Upper lobe of left lung (tissue), 6 donors: Measurements from ENCODE around the gene CYP2W1. TPM values are rescaled to one million over a fixed set of nuclear protein-coding genes. Genes with fewer than 3 reads are reported as not detected.
"Not testable (repeated sequence)": the region's sequence is repeated elsewhere in the genome, so short reads cannot be mapped to it uniquely, and the experiment has no call there.

ENCODE experiments used
- ATAC-seq, 2 donors: fragments of 200-7000 bp; cut with Tn5 transposase; one replicate each; pipeline ENCODE4 v1.9.1; 2022; ENCODE audit warnings: mild to moderate bottlenecking in 2 of 2, moderate library complexity in 2 of 2; ENCODE audit not compliant: low FRiP score in 2 of 2
- DNase-seq, 2 donors: peaks; one replicate each; pipeline ENCODE4 v3.0.0-alpha.2; 2019 to 2020
- H3K27ac ChIP-seq, 4 donors: fragments of 200-600 bp; sonication (generic); one replicate each; pipeline ENCODE4 v1.5.1; 2016 to 2019
- H3K27me3 ChIP-seq, 4 donors: fragments of 200-600 bp; sonication (generic); one replicate each; pipeline ENCODE4 v1.5.1; 2017 to 2019
- H3K36me3 ChIP-seq, 4 donors: fragments of 200-600 bp; sonication (generic); one replicate each; pipeline ENCODE4 v1.5.1; 2016 to 2019
- H3K4me1 ChIP-seq, 4 donors: fragments of 200-600 bp; sonication (generic); one replicate each; pipeline ENCODE4 v1.5.1; 2018 to 2019
- H3K4me3 ChIP-seq, 4 donors: fragments of 200-600 bp; sonication (generic); one replicate each; pipeline ENCODE4 v1.5.1; 2017 to 2019; ENCODE audit warnings: mild to moderate bottlenecking in 2 of 4, moderate library complexity in 1 of 4
- H3K9me3 ChIP-seq, 4 donors: fragments of 200-600 bp; sonication (generic); one replicate each; pipeline ENCODE4 v1.5.1; 2018 to 2019
- EP300 ChIP-seq, 4 donors: sonication (generic); formaldehyde crosslinking; IDR thresholded peaks; one replicate each; pipeline ENCODE4 v1.5.1; 2017; ENCODE audit warnings: antibody characterized with exemption in 4 of 4, control low read depth in 2 of 4
- POLR2A ChIP-seq, 4 donors: fragments of 450-650 bp; IDR thresholded peaks; one replicate each; pipeline ENCODE4 v1.5.1; 2016 to 2017; ENCODE audit warnings: antibody characterized with exemption in 4 of 4, mild to moderate bottlenecking in 2 of 4
- POLR2AphosphoS5 ChIP-seq, 2 donors: sonication (generic); formaldehyde crosslinking; IDR thresholded peaks; one replicate each; pipeline ENCODE4 v1.5.1; 2017; ENCODE audit warnings: antibody characterized with exemption in 2 of 2
- WGBS, 2 donors: methylation state at CpG; one replicate each; pipeline ENCODE4 v1.1.5; 2017 to 2018; 5-methylcytosine and 5-hydroxymethylcytosine counted together
- total RNA-seq, 6 donors: library from RNA; depleted of rRNA in 4 of 6; stranded (reverse); fragments of >200 nt in 4 of 6; gene quantifications; one replicate each; pipeline versions ENCODE4 v1.1.0 to v1.2.1, GENCODE V29; 2016 to 2021
- TF ChIP-seq, protein P1 (sequence below), 6 experiments: fragments of 450-650 bp in 4 of 6; fragments of 200-600 bp in 2 of 6; sonication (generic) in 2 of 6; IDR thresholded peaks; one replicate each; pipeline ENCODE4 v1.5.1; 2016 to 2019; ENCODE audit warnings: antibody characterized with exemption in 6 of 6
- donor health status: DM: no; HTN: no; CAD: no; lungs with moderate emphysema.
- donor health status: DM: no; HTN: yes; CAD: no; lungs with severe emphysema.

CYP2W1 gene
- total RNA-seq, 6 donors from 2014 or later = not detected

DNA sequence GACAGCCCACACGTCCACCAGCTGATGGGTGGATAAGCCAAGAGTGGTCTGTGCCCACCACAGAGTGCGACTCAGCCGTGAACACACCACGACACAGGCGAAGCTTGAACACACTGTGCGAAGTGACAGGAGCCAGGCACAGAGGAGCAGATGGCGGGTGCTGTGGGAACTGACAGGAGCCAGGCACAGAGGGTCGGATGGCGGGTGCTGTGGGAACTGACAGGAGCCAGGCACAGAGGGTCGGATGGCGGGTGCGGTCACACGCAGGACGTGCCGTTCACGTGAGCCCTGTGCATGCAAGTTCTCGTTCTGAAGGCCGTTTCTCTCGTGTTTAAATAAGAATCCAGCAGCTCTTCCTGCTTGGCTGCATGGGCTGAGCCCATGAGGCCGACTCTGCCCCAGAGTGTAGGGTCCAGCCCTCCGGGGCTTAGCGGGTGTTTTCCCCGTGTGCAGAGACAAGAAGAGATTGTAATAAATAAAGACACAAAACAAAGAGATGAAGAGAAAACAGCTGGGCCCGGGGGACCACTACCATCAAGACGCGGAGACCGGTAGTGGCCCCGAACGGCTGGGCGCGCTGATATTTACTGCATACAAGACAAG is 22.6 kb upstream of the CYP2W1 start:
- Histone ChIP-seq H3K27me3 (no peaks in the 10 kb centered on the region), H3K36me3 (no peaks in the 10 kb centered on the region), H3K9me3 (no peaks in the 10 kb centered on the region), H3K4me1 (peaks cover 21 to 38% (median 26%) of the 10 kb centered on the region in 4 donors), H3K27ac (no peak overlapping the region), H3K4me3 (no peak overlapping the region)
- DNase-seq = peak in 1 of 2 donors; percentile 59
- no peak for ATAC-seq
- 75 to 77% methylated on average over 22 to 31 of the region's 31 CpGs for WGBS, 2 donors
- TF ChIP-seq POLR2A (IDR thresholded peaks at IDR 0.05) = no peak
- TF ChIP-seq POLR2AphosphoS5 (IDR thresholded peaks at IDR 0.05) = no peak
- TF ChIP-seq EP300 (IDR thresholded peaks at IDR 0.05) = no peak
- TF ChIP-seq, protein P1, sequence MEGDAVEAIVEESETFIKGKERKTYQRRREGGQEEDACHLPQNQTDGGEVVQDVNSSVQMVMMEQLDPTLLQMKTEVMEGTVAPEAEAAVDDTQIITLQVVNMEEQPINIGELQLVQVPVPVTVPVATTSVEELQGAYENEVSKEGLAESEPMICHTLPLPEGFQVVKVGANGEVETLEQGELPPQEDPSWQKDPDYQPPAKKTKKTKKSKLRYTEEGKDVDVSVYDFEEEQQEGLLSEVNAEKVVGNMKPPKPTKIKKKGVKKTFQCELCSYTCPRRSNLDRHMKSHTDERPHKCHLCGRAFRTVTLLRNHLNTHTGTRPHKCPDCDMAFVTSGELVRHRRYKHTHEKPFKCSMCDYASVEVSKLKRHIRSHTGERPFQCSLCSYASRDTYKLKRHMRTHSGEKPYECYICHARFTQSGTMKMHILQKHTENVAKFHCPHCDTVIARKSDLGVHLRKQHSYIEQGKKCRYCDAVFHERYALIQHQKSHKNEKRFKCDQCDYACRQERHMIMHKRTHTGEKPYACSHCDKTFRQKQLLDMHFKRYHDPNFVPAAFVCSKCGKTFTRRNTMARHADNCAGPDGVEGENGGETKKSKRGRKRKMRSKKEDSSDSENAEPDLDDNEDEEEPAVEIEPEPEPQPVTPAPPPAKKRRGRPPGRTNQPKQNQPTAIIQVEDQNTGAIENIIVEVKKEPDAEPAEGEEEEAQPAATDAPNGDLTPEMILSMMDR (IDR thresholded peaks at IDR 0.05) = no peak

DNA sequence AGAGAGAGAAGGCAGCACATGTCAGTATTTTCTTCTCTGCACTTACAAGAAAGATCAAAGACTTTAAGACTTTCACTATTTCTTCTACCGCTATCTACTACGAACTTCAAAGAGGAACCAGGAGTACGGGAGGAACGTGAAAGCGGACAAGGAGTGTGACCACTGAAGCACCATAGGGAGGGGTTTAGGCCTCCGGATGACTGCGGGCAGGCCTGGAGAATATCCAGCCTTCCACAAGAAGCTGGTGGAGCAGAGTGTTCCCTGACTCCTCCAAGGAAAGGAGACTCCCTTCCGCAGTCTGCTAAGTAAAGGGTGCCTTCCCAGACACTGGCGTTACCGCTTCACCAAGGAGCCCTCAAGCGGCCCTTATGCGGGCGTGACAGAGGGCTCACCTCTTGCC is 22.0 kb upstream of the CYP2W1 start:
- peak in 1 of 4 donors; percentile 17 for TF ChIP-seq POLR2A (IDR thresholded peaks at IDR 0.05)
- 41 to 43% methylated on average over 11 to 13 of the region's 13 CpGs for WGBS, 2 donors
- not testable (repeated sequence) for H3K27ac ChIP-seq

DNA sequence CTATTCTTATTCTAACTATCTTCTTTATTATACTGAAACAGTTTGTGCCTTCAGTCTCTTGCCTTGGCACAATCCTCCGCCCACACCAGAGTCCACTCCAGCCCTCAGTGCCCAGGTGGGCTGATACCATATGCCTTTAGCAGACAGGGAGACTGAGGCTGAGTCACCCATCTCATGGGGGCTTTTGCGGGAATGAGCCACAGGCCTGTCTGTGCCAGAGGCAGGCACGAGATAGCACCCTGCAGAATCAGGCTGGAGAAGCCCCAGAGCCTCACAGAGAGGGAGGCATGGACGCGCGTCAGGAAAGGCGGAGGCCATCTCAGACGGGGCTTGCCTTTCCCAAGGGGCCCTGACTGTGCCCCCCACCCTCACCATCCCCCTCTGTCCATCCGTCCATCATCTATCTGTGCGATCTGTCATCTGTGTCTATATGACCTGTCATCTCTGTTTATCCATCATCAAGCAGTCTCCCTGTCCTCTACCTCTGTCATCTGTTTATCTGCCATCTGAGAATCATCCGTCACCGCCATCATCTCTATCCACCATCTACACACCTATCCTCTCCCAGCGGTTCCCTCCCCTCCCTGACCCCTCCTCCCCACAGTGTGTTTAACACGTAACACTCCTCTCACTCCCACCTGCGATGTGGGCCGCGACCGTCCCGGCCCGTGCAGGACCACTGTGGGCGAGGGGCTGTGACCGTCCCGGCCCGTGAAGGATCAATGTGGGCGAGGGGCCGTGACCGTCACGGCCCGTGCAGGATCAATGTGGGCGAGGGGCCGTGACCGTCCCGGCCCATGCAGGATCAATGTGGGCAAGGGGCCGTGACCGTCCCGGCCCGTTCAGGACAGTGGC is 21.2 kb upstream of the CYP2W1 start:
- Histone ChIP-seq H3K9me3 (no peaks in the 10 kb centered on the region), H3K27ac (no peak overlapping the region), H3K4me3 (no peak overlapping the region), H3K27me3 (no peaks in the 10 kb centered on the region), H3K36me3 (peaks cover 0 to 5% (median 4%) of the 10 kb centered on the region in 4 donors), H3K4me1 (peaks cover 29 to 42% (median 31%) of the 10 kb centered on the region in 4 donors)
- TF ChIP-seq POLR2AphosphoS5 (IDR thresholded peaks at IDR 0.05) = no peak
- TF ChIP-seq, protein P1 (IDR thresholded peaks at IDR 0.05) = no peak
- TF ChIP-seq POLR2A (IDR thresholded peaks at IDR 0.05) = no peak
- TF ChIP-seq EP300 (IDR thresholded peaks at IDR 0.05) = no peak
- WGBS, 2 donors = 88 to 91% methylated on average over 25 to 37 of the region's 37 CpGs
- ATAC-seq (no peak), DNase-seq (peak in 1 of 2 donors; percentile 57)

More for the DNA sequence above, 22.0 kb upstream of the CYP2W1 start:
- H3K4me1 ChIP-seq = peaks cover 27 to 42% (median 30%) of the 10 kb centered on the region in 4 donors
- not testable (repeated sequence) for H3K4me3 ChIP-seq, ATAC-seq, H3K27me3 ChIP-seq, H3K9me3 ChIP-seq, H3K36me3 ChIP-seq
- peak in 1 of 2 donors; percentile 45 for DNase-seq

DNA sequence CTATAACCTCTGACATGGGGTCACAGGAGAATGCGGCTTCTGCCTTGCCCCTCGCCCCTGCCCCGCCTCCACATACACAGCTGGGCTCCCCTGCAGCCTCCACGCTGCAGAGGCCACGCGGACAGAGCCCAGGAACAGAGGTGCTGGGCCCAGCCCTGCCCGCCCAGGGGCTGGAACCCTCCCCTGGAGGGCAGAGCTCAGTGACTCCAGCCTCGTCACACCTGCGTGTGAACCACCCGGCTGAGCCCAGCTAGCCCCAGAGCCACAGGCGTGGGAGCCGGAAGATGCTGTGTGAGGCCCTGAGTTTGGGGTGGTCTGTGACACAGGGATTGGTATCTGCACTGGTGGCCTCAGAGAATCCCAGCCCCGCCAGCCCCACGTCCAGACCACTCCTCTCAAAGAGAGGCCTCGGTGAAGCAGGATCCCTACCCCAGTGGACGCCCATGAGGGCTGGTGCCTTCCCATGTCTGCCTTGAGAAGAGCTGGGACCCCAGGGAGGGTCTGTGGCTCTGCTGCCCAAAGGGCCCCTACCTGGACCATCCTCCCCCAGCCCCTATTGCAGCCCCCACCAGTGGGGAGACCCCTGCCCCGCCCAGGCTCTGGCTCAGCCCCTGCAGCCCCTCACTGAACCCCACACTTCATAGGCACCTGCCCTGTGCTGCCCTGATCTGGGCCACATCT is 20.4 kb upstream of the CYP2W1 start:
- no peaks in the 10 kb centered on the region for H3K27me3 ChIP-seq
- no peak overlapping the region for H3K27ac ChIP-seq
- DNase-seq (no peak), ATAC-seq (no peak)
- peaks cover 29 to 41% (median 30%) of the 10 kb centered on the region in 4 donors for H3K4me1 ChIP-seq
- H3K36me3 ChIP-seq = peaks cover 5 to 12% (median 11%) of the 10 kb centered on the region in 4 donors
- no peak overlapping the region for H3K4me3 ChIP-seq
- 83 to 93% methylated on average over 10 to 16 of the region's 17 CpGs for WGBS, 2 donors
- no peaks in the 10 kb centered on the region for H3K9me3 ChIP-seq
- TF ChIP-seq EP300 (IDR thresholded peaks at IDR 0.05) = no peak

DNA sequence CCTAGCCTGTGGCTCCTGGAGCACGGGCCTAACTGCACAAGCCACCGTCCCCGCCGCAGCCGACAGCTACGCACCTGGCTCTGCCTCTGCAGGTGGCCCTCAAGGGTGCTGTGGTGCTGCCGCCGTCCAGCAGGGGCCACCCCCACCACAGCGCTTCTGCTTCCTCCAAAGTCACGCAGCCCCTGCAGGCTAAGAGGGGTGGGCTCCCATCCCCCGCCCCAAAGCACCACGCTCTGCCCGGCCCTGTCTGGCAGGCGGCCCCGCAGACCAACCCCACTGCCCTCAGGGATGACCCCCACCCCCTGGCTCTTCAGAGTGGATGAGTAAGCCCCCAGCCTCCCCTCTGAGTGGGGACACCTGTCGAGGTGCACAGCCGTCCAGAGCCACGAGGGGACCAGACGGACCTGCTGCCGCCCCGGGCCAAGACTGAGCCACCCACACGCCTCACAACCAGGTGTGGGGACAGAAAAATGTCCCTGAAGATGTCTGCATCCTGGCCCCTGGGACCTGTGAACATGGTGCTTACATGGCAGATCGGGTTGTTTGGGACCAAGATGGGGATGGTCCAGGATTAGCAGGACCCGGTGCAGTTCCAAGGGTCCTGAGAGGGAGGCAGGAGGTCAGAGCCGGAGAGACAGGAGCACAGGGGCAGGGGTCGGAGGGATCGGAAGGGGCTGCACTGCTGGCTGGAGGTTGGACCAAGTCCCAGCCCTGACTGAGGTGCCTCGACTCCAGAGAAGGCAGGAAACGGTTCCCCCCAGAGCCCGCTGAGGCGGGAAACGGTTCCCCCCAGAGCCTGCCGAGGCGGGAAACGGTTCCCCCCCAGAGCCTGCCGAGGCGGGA is 19.5 kb upstream of the CYP2W1 start:
- ATAC-seq = no peak
- Histone ChIP-seq H3K4me1 (peaks cover 26 to 32% (median 29%) of the 10 kb centered on the region in 4 donors), H3K9me3 (no peaks in the 10 kb centered on the region), H3K27me3 (no peaks in the 10 kb centered on the region), H3K36me3 (peaks cover 9 to 21% (median 20%) of the 10 kb centered on the region in 4 donors), H3K27ac (peak overlapping the region in 1 of 4 donors; percentile 69), H3K4me3 (no peak overlapping the region)
- DNase-seq = peak in 1 of 2 donors; percentile 79
- 27 to 44% methylated on average over 6 to 21 of the region's 37 CpGs for WGBS, 2 donors
- no peak for TF ChIP-seq EP300 (IDR thresholded peaks at IDR 0.05)
- TF ChIP-seq, protein P1 (IDR thresholded peaks at IDR 0.05) = peak in 2 of 6 experiments; percentile 21 to 34
- no peak for TF ChIP-seq POLR2AphosphoS5 (IDR thresholded peaks at IDR 0.05)
- no peak for TF ChIP-seq POLR2A (IDR thresholded peaks at IDR 0.05)
